Testis (tissue), 2 donors: ENCODE measurements around the gene PRUNE2.

Experiments used
- CTCF ChIP-seq, 3 experiments: fragments of 450-650 bp in 2 of 3; fragments of 200-600 bp in 1 of 3; sonication (generic) in 1 of 3; IDR thresholded peaks; one replicate each; pipeline ENCODE4 v1.5.1; 2016 to 2019; ENCODE audit warnings: antibody characterized with exemption in 3 of 3, mild to moderate bottlenecking in 2 of 3, moderate library complexity in 1 of 3
- POLR2A ChIP-seq: fragments of 450-650 bp; IDR thresholded peaks from one replicate; pipeline ENCODE4 v1.6.1; 2017; ENCODE audit warnings: antibody characterized with exemption, mild to moderate bottlenecking, moderate library complexity

DNA sequence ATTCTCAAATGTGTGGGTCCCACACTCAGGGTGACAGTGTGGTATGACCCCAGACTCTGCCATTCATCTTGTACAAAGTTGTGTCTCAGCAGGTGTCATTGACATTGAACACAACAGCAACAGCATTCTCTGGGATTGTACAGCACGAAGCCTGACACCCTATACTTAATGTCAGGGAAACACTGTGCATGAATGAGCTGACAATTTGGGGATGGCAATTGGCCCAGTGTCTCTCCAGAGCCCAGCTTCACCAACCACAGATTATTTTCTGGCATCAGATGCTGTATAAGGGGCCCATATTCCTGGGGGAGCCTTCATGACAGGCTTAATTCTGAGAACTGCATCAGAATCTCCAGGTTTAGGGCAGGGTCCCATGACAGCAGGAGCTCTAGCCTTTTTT is 303.7 kb downstream of the PRUNE2 start:
- no peak for TF ChIP-seq CTCF (IDR thresholded peaks at IDR 0.05)
- TF ChIP-seq POLR2A: no peak
